NCI-H1436 (cell line): ENCODE data around the gene RYR1.
A peak's percentile ranks its signal among the peaks of the same experiment; 100 is the strongest.
"Not testable (repeated sequence)": the region's sequence is repeated elsewhere in the genome, so short reads cannot be mapped to it uniquely, and the experiment has no call there.

Experiments
- DNase-seq: peaks from one replicate; lab custom pipeline; 2025; lab: John Stamatoyannopoulos, UW

Gene RYR1

DNA sequence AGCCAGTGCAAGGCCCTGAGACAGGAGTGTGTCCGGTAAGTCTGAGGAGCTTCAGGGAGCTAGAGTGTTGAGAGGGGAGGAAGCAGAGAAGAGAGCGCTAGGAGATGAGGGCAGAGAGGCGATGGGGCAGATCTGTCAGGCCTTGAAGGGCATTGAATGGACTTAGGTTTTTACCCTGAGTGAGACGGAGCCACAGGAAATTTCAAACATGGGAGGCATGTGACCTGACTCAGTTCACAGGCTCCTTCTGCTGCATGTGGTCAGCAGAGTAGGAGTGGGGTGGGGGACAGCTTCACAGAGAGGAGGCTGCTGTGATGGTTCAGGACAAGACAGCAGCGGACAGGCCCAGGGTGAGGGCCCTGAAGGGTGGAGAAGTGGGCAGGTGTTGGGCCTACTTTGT is 33.1 kb upstream of the RYR1 start:
- no peak for DNase-seq

GRCh38 chr19:38401148-38401547 is 32.3 kb upstream of the RYR1 start:
- no peak for DNase-seq

DNA sequence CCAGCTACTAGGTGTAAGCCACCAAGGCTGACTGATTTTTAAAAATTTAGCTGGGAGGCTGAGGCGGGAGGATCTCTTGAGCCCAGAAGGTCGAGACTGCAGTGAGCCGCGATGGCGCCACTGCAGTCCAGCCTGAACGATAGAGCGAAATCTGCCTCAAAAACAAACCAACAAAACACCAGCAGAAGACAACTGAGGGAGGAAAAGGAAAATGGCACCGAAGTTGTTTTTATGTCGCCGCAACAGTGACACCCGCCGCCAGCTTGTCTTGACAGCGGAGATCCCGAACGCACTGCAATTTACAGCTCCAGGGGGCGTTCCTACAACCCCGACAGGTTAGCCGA is 30.9 kb upstream of the RYR1 start:
- DNase-seq: no peak

GRCh38 chr19:38402967-38403674 is 30.4 kb upstream of the RYR1 start, which contains the start of gene FAM98C:
FAM98C (plus strand) TSS chr19:38403093; CDS start chr19:38403154, 61 bp downstream.
- DNase-seq: peak; percentile 97

DNA sequence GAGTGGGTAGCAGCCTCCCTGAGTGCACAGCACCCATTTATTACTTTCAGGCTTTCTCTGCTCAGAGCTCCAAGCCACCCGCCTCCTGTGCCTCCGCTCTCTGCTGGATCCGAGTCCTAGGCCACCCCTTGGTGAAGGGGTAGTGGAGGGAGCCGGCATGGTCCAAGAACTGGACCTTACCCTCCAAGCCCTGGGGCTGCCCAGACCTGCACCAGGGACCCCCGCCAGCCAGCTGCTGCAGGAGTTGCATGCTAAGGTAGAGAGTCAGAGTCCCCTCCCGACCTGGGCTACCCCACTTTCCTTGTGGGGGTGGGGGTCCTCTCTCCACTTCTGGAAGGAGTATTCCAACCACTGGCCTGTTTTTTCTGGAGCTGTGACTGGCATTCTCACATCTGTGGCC is 28.6 kb upstream of the RYR1 start:
- no peak for DNase-seq

DNA sequence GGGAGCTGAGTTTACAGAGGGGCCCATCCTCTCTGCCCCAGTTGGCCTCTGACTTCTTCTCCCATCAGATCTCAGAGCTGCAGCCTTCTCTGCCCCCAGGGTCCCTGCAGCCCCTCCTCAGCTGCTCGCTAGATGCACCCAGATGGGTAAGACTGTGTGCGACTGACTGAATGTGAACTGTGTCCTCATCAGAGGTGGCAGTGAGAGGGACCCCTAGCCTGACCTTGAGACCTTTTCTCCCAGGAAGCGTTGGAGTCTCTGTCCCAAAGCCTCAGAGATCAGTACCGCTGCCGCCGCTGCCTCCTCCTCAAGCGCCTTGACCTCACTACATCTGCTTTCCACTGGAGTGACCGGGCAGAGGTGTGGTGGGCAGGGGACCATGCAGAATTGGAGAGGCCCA is 28.2 kb upstream of the RYR1 start:
- no peak for DNase-seq

- DNase-seq: no peak
Measured at GRCh38 chr19:38409631-38410133, 23.8 kb upstream of the RYR1 start.

- not testable (repeated sequence) for DNase-seq
Measured at GRCh38 chr19:38410407-38410806, 23.1 kb upstream of the RYR1 start.

GRCh38 chr19:38411041-38411712 is 22.3 kb upstream of the RYR1 start:
- no peak for DNase-seq

- DNase-seq: not testable (repeated sequence)
Measured at GRCh38 chr19:38411898-38412297, 21.6 kb upstream of the RYR1 start.

- no peak for DNase-seq
Measured at GRCh38 chr19:38412491-38412890, 21.0 kb upstream of the RYR1 start.

- no peak for DNase-seq
Measured at GRCh38 chr19:38412961-38413360, 20.5 kb upstream of the RYR1 start.

DNA sequence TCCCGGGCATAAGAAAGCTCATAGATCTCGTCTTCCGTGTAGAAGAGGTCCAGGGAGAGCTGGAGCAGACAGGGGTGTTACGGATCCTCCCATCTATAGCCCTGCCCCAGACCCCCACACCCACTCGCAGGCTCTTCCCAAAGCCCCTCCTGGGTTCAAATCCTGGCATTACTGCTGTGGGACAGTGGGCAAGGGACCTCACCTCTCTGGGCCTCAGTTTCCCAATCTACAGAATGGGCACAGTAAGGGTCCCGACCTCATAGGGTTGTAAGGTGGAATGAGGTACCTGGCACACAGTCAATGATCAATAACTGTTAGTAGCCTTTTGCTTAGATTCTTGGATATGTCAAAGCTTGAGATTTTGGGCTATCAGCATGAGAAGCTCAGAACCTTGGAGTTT is 20.1 kb upstream of the RYR1 start:
- DNase-seq: no peak

DNA sequence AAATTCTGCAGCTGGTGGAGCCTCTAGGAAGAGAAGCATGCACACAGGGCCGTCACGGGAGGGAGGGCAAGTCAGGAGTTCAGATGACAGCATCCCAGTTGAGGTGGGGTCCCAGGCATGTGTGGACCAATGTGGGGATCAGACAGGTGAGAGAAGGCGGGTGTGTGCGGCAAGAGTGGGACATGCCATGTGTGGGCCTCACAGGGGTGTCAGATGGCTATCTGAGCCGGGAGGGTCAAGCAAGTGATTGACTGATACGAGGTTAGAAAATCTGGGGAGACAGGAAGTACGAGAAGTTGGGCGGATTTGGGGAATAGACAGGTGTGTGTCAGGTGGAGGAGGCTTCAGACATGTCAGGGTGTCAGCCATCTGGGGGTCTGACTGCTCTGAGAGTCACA is 16.3 kb upstream of the RYR1 start:
- no peak for DNase-seq

GRCh38 chr19:38417544-38418506 is 15.7 kb upstream of the RYR1 start:
- DNase-seq: no peak

GRCh38 chr19:38420935-38421334 is 12.6 kb upstream of the RYR1 start:
- no peak for DNase-seq

- DNase-seq: no peak
Measured at GRCh38 chr19:38421856-38422255, 11.6 kb upstream of the RYR1 start.

- DNase-seq: no peak
Measured at GRCh38 chr19:38422438-38422837, 11.1 kb upstream of the RYR1 start.

DNA sequence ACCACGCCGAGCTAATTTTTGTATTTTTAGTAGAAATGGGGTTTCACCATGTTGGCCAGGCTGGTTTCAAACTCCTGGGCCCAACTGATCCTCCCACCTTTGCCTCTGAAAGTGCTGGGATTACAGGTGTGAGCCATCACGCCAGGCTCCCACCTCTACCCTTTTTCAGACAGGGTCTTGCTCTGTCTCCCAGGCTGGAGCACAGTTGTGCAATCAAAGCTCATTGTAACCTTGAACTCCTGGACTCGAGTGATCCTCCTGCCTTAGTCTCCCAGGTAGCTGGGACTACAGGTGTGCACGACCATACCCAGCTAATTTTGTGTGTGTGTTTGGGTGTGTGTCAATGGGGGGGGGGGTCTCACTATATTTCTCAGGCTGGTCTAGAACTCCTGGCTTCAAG is 9.2 kb upstream of the RYR1 start:
- DNase-seq: no peak

DNA sequence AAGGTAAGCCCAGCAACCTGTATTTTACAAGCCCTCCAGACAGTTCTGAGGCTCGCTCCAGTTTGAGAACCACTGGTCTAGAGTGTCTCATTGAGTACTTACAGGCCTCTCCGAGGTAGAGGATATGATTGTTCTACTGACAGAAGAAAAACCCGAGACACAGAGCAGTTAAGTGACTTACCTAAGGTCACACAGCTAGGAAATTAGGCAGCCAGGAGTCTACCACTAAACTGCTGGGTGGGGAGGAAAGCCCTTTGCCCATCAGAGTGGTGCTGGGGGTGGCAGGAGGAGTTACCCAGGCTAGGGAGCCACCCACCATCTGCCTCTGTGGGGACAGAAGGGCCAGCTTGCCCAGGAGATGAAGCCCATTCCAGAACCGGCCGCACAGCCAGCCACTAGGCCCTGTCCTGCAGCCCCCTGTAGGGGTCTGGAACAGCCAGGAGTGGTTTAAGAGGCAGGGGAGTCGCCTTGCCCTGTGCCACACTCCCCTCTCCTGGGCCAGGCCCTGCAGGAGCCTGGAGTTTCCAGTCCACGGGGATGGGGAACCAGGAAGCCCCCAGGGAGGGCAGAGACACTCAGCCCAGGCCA is 8.2 kb upstream of the RYR1 start:
- no peak for DNase-seq

GRCh38 chr19:38425810-38426466 is 7.6 kb upstream of the RYR1 start, which contains the start of gene RASGRP4:
RASGRP4 (minus strand) TSS chr19:38426219; CDS start chr19:38426091, 128 bp downstream.
- DNase-seq: no peak
